NCI-H1694 (cell line): Measurements from ENCODE around the gene PARP1.
"Not testable (repeated sequence)": the region's sequence is repeated elsewhere in the genome, so short reads cannot be mapped to it uniquely, and the experiment has no call there.

Experiments
- DNase-seq: peaks from one replicate; lab custom pipeline; 2025; lab: John Stamatoyannopoulos, UW

Gene PARP1

DNA sequence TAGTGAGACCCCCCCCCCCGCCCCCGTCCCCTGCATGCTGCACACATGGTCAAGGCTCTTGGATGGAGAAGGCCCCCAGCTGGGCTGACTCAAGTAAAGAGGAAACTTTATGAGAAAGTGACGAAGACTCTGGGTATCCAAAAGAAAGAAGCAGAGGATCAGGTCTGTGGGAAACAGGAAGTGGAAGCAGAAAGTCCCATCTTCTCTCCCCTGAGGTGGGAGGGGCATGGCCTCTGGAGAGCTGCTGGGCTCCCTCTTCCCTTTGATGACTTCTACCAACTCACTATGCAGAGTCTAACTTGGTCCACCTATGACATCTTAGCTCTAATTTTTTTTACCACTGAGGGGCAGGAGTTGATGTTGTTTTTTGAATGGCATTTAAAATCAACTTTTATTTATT lies 56.2 kb downstream of the PARP1 start:
- no peak for DNase-seq

DNA sequence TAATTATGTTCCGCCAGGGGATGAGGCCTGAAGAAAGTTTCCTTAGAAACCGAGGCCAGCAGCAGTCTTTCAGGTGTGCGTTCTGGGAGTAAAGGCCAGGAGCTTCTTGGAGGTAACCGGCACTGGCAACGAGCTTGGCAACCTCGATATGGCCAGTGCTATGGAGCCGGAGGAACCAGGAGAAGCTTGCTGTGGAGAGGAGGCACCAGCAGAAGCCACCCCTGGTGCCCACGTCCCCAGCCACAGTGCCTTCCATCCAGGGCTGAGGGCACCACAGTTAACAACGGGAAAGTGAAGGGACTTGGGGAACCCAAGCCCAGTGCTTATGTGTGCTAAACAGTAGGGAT lies 57.4 kb downstream of the PARP1 start:
- no peak for DNase-seq

DNA sequence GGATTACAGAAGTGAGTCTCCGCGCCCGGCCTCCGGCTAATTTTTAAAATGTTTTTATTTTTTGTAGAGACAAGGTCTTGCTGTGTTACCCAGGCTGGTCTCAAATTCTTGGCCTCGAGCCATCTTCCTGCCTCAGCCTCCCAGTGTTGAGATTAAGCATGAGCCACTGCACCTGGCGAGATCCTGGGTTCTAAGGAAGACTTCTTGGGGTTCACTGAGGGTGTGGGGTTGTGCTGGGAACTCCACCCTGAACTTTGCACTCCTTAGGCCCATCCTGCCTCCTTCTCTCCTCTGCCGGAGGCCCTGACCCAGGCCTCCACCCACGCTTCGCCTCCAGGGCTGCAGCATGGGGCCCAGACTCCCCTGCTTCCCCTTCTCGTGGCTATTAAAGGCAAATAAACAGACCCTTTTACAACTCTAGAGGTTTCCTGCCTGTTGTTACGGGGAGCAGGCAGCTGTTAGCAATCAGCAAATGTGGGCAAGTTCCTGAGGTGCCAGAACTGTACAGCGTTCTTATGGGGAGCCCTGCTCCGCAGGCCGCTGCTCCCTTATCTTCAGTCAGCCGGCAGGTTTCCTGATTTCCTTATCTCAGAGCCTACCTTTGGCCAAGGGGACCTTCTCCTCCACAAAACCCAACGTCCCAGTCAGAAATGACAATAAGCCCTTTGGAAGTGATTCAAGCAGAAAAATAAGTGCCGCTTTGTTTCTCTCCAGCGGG lies 57.9 kb downstream of the PARP1 start:
- DNase-seq, result no peak

DNA sequence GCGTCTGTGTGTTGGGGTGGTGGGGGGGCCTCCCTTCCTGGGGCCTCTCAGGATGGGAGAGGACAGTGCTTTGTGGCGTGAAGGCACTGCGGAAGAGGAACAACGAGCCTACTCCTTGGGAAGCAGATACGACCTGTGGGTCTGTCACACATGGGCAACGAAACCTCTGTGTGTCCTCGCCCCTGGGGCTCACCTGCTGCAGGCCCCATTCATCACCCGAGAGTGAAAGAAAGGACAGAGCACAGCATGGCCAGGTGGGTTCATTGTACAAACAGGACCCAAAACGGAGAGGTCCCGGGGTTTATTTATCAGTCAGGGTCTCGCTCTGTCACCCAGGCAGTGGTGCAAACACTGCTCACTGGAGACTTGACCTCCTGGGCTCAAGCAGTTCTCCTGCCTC lies 58.8 kb downstream of the PARP1 start:
- no peak for DNase-seq

DNA sequence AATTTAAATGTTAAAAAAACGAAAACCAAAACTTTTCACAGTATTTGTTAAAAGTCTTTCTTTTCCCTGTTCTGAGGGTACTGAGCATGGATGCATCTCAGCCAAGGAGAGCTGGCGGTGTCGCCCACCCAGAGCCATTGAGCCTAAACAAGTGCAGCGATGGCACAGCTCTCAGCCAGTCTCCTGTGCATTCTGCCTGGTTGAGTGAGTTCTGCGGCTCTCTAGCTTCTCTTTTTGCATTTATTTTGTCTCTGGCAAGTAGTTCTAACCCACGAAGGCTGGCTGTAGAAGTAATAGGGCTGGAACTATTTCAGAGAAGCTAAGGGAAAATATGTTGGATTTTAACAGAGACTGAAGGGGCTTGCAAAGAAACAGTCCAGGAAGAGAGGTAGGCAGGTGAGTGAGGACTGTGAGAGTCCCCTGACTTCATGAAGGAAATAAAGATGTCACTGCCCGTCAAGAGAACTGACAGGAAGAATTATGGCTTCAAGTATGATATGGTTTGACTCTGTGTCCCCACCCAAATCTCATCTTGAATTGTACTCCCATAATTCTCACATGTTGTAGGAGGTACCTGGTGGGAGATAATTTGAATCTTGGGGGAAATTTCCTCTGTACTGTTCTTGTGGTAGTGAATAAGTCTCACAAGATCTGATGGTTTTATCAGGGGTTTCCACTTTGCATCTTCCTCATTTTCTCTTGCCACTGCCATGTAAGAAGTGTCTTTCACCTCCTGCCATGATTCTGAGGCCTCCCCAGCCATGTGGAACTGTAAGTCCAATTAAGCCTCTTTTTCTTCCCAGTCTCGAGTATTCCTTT lies 63.2 kb downstream of the PARP1 start:
- DNase-seq, result no peak

DNA sequence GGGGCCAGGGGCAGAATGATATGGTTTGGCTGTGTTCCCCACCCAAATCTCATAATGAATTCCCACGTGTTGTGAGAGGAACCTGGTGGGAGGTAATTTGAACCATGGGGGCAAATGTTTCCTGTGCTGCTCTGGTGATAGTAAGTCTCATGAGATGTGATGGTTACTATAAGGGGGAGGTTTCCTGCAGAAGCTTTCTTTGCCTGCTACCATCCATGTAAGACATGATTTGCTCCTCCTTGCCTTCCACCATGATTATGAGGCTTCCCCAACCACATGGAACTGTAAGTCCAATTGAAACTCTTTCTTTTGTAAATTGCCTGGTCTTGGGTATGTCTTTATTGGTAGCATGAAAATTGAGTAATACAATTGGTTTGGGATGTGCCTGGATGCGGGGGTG lies 65.2 kb downstream of the PARP1 start:
- DNase-seq, result no peak

DNA sequence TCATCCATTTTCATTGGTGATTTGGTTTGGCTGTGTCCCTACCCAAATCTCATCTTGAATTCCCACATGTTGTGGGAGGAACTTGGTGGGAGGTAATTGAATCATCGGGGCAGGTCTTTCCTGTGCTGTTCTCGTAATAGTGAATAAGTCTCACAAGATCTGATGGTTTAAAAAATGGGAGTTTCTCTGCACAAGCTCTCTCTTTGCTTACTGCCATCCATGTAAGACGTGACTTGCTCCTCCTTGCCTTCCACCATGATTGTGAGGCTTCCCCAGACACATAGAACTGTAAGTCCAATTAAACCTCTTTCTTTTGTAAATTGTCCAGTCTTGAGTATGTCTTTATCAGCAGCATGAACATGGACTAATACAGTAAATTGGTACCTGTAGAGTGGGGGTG lies 67.8 kb downstream of the PARP1 start:
- not testable (repeated sequence) for DNase-seq

DNA sequence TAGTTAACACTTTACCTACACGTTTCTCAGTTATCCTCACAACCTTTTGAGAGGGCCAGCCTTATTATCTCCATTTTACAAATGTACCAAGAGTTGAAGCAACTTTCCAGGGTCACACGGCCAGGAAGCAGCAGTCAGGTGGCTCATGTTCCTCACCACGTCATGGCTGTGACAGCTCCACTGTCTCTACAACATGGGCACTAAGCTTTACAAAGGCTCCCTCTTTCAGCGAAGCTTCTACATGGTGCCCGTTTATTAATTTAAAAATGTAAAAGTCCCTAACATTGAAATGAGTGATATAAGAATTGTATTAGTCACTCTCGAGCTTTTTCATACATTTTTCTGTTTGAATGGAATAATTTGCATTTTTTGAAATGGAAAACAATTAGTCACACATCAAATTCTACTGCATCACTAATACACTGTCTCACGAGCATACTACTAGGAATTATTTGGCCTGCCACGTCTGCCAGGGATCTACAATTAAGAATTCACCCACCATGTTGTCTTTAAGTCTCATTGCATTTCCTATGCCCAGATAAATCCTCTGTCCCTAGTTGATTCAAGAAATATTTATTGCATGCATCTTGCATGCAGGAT lies 70.5 kb downstream of the PARP1 start:
- DNase-seq, result no peak

DNA sequence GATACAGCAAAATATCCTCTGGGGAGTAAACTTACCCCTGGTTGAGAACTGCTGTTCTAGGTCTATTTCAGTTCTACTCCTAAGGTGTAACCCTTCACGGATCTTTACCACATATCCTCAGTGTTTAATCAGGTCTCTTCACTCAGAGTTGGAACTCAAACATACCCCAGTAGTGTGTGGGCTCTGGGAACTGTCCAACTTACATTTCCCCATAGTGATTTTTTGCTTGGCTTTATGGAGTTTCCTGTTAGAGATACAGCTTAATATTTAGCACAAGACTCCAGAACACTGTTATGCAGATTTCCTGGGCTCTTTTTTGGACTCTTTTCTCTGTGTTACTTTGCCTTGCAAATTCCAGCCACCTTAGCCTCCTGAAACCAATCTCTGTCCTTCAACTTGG lies 72.2 kb downstream of the PARP1 start:
- DNase-seq, result no peak

DNA sequence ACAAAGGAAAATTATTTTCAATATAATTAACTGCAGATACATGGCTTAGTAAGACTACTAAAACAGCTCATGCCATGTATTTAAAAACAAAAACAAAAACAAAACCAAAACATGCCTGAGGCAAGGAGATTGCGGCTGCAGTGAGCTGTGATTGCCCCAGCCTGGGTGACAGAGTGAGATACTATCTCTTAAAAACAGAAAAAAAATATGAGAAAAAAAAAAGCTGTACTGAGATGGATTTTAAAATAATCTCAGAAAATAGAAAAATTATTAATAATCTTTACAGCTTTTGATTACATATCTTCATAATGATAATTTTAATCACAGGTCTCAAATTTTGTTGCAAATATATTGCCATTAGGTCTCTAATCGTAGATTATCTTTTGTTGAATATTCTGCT lies 74.9 kb downstream of the PARP1 start:
- DNase-seq, result no peak

DNA sequence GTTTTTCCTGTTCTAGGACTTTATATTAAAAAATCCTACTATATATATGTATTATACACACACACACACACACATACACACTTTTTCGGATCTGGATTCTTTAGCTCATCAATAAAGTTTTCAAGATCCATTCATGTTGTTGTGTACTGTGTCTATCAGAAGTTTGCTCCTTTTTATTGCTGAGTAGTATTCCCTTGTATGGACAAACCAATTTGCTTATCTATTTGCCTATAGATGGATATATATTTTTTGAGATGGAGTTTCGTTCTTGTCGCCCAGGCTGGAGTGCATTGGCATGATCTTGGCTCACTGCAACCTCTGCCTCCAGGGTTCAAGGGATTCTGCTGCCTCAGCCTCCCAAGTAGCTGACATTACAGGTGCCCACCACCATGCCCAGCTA lies 78.7 kb downstream of the PARP1 start:
- no peak for DNase-seq

DNA sequence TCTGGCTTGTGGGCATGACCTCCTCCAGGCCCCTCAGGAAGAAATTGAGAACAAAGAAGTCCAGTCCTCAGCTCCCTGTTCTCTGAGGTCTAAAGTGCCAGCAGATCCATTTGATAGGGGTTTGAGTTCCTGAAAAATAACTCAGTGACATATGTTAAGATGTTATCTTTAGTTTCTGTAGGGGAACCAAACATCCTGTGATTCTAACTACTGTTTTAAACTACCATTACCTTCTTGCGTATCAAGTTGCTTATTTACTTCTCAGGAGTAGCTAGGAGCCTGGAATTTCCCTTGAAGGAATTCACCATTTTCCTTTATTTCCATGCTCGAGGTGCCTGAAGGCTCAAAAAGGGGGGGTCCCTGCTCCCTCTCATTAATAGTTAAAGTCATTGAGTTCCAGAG lies 80.1 kb downstream of the PARP1 start:
- no peak for DNase-seq

DNA sequence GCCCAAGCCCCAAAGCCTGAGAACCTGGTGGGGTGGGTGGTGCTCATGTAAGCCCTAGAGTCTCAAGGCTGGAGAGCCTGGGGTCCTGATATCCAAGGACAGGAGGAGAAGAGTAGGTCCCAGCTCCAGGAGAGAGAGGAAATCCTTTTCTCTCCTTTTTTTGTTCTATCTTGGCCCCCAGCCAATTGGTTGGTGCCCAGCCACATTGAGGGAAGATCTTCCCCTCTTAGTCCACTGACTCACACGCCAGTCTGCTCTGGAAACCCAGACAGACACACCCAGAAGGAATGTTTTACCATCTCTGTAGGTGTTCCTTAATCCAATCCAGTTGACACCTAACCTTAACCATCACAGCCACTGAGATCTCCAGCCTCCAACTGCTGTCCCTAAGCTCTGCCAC lies 82.7 kb downstream of the PARP1 start:
- no peak for DNase-seq

DNA sequence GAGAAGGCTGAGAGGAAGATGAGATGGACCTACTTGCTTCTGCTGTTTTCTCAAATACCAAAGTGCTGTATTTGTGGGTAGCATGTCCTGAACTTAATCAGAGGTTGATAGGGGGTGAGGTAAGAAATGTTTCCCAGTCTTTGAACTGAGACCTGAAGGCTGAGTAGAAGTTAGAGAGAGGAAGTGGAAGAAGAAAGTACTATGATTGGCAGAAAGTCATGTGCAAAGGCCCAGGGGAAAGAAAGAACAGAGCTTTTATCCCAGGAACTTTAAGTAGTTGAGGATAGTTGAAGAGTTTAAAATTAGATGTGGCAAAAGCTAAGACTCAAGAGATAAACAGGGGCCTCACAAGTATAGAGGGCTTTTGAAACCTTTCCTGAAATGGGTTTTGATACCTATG lies 83.4 kb downstream of the PARP1 start:
- no peak for DNase-seq

DNA sequence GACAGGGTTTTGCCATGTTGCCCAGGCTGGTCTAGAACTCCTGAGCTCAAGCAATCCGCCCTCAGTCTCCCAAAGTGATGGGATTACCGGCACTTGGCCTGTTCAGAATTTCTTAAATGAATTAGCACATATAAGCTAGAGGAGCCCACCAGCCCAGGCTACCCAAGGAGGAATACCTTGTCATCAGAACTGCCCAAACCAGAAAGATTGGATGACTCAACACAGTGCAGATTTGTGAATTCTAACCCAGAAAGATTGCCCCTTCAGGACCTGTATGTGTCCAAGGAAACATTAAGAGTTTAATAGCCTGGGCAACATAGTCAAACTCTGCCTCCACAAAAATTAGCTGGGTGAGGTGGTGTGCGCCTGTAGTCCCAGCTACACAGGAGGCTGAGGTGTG lies 84.9 kb downstream of the PARP1 start:
- DNase-seq, result no peak

DNA sequence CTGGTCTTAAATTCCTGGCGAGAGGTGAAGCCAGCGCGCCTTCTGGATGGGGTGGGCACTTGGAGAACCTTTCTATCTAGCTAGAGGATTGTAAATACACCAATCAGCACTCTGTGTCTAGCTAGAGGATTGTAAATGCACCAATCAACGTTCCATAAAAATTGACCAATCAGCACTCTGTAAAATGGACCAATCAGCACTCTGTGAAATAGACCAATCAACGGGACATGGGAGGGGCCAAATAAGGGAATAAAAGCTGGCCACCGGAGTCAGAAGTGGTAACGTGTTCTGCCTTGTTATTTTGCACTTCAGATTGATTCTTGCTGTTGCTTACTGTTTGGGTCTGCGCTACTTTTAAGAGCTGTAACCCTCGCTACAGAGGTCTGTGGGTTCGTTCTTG lies 87.0 kb downstream of the PARP1 start:
- no peak for DNase-seq

DNA sequence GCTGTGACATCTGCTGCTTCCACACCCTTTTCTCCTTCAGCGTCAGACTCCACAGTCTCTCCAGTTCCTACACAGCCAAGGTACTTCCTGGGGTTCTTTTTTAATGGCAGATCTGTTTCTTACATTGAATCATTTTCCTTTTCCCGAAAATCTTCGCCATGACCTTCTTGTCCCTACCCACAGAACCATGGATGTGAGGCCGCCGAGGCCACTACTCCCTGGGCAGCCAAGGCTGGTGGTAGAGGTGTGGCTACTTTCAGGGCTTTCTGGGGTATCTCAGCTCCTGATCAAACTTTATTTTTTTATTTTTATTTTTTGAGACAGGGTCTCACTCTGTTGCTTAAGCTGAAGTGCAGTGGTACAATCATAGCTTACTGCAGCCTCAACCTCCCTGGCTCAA lies 89.4 kb downstream of the PARP1 start:
- no peak for DNase-seq

DNA sequence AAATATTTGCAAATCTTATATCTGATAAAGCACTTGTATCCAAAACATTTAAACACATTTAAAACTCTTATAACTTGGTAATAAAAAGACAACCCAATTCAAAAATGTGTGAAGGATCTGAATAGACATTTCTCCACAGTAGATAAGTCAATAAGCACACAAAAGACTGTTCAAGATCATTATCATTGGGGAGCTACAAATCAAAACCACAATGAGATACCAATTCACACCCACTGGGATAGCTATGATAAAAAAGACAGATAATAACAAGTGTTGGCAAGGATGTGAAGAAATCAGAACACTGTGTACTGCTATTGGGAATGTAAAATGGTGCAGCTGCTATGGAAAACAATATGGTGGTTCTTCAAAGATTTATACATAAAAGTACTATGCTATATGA lies 93.8 kb downstream of the PARP1 start:
- DNase-seq, result no peak

DNA sequence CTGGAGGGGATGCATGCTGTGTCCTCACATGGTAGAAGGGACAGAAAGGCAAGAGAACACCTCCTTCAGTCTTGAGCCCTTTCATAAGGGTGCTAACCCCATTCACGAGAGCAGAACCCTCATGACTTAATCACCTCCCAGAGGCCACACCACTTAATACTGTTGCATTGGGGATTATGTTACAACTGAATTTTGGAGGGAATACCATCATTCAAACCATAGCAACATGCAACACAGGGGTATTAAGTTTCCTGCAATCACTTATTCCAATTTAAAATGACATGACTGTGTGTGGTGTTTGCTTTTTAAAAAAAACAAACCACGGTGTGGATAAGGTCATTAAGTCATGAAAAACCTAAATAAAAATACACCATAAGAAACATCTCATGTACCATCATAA lies 95.8 kb downstream of the PARP1 start:
- DNase-seq, result no peak

DNA sequence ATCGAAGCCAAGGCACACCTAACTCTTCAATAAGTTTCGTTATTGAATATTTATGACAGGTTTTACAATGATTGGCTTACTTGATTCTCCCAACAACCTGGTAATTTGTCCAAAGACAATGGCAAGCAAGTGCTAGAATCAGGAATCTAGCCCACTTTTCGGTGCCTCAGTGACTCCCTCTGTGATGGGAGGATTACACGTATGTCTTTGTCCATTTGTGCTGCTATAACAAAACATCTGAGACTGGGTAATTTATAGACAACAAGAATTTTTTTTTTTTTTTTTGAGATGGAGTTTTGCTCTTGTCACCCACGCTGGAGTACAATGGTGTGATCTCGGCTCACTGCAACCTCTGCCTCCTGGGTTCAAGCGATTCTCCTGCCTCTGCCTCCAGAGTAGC lies 96.5 kb downstream of the PARP1 start:
- no peak for DNase-seq
